H1 (cell line): ENCODE measurements around the gene PNMA8B.

Source experiments
- CTCF ChIP-seq, 3 experiments: IDR thresholded peaks; 1 replicate in 2 of 3; 2 replicates in 1 of 3; pipeline versions ENCODE4 v1.5.1 to v1.6.1; 2011; ENCODE audit warnings: low read length in 3 of 3, mild to moderate bottlenecking in 3 of 3, inconsistent platforms in 2 of 3, low read depth in 1 of 3, moderate library complexity in 1 of 3; ENCODE audit not compliant: insufficient read depth in 1 of 3; ENCODE audit errors: control extremely low read depth in 1 of 3
- EZH2 ChIP-seq: fragments of 200-600 bp; sonication (generic); IDR thresholded peaks from 2 replicates; pipeline ENCODE4 v1.7.1; 2012; ENCODE audit warnings: low read depth, mild to moderate bottlenecking, moderate library complexity, low read length, inconsistent platforms; ENCODE audit not compliant: severe bottlenecking
- POLR2A ChIP-seq, 2 experiments: IDR thresholded peaks; 1 replicate in 1 of 2; 2 replicates in 1 of 2; pipeline ENCODE4 v1.6.1; 2011; ENCODE audit warnings: low read depth in 2 of 2, low read length in 2 of 2, mild to moderate bottlenecking in 2 of 2; ENCODE audit errors: control extremely low read depth in 1 of 2

GRCh38 chr19:46478356-46478986 lies 17.2 kb downstream of the PNMA8B start:
- TF ChIP-seq EZH2 (no peak), POLR2A (IDR thresholded peaks at IDR 0.05; ENCODE audit: control extremely low read depth in 1 of 2, low read depth in 2 of 2, low read length in 2 of 2) (no peak), CTCF (IDR thresholded peaks at IDR 0.05; ENCODE audit: control extremely low read depth in 1 of 3, insufficient read depth in 1 of 3, low read depth in 1 of 3, low read length in 3 of 3) (no peak)
